Natural killer cell (primary cell): Measurements from ENCODE around the gene LINC00632. TPM values are rescaled to one million over a fixed set of nuclear protein-coding genes. Genes with fewer than 3 reads are reported as not detected.

Experiments
- ATAC-seq, 3 donors: fragments of 150-1000 bp in 2 of 3; fragments of 200-7000 bp in 1 of 3; cut with Tn5 transposase; 1 replicate in 1 of 3; 2 replicates in 2 of 3; pipeline ENCODE4 v1.10.0; 2021; ENCODE audit warnings: mild to moderate bottlenecking in 2 of 3, moderate library complexity in 2 of 3
- DNase-seq, 2 donors: peaks; one replicate each; pipeline versions ENCODE4 v3.0.0 to v3.0.0-alpha.2; 2013 to 2021; ENCODE audit warnings: mixed read lengths in 1 of 2
- H3K27ac ChIP-seq: one replicate; pipeline ENCODE4 v1.5.1; 2013; ENCODE audit warnings: mild to moderate bottlenecking, low read length
- H3K27me3 ChIP-seq: one replicate; pipeline ENCODE4 v1.6.1; 2013; ENCODE audit warnings: low read length; ENCODE audit not compliant: control insufficient read depth, insufficient read depth
- H3K36me3 ChIP-seq: one replicate; pipeline ENCODE4 v1.6.1; 2013; ENCODE audit warnings: low read length; ENCODE audit not compliant: control insufficient read depth, insufficient read depth
- H3K4me1 ChIP-seq: one replicate; pipeline ENCODE4 v1.6.1; 2013; ENCODE audit warnings: low read length; ENCODE audit not compliant: control insufficient read depth, insufficient read depth
- H3K4me3 ChIP-seq: one replicate; pipeline ENCODE4 v1.5.1; 2013; ENCODE audit warnings: low read length
- H3K9me3 ChIP-seq: one replicate; pipeline ENCODE4 v1.6.1; 2013; ENCODE audit warnings: low read length; ENCODE audit not compliant: control insufficient read depth, insufficient read depth
- H3K27ac Mint-ChIP-seq, 2 donors: one replicate each; pipeline ENCODE4 v1.8.0; 2022; ENCODE audit warnings: mild to moderate bottlenecking in 2 of 2, mixed read lengths in 2 of 2, moderate library complexity in 1 of 2
- H3K27me3 Mint-ChIP-seq, 2 donors: one replicate each; pipeline ENCODE4 v1.8.0; 2022; ENCODE audit warnings: low read depth in 2 of 2, mixed read lengths in 2 of 2
- H3K36me3 Mint-ChIP-seq: one replicate; pipeline ENCODE4 v1.8.0; 2022; ENCODE audit warnings: mixed read lengths
- H3K4me1 Mint-ChIP-seq, 2 donors: one replicate each; pipeline ENCODE4 v1.8.0; 2022; ENCODE audit warnings: mixed read lengths in 2 of 2
- H3K4me3 Mint-ChIP-seq: one replicate; pipeline ENCODE4 v1.8.0; 2022; ENCODE audit warnings: mild to moderate bottlenecking, moderate library complexity, mixed read lengths
- H3K9me3 Mint-ChIP-seq, 2 donors: one replicate each; pipeline ENCODE4 v1.8.0; 2022; ENCODE audit warnings: mixed read lengths in 2 of 2
- WGBS: methylation state at CpG from one replicate; pipeline ENCODE4 v1.1.7; 2013; ENCODE audit warnings: missing lambda C conversion rate; ENCODE audit not compliant: insufficient coverage; 5-methylcytosine and 5-hydroxymethylcytosine counted together
- intact Hi-C: fragments of 100-400 bp; cut with micrococcal nuclease; formaldehyde crosslinking; loops from one replicate; pipeline ENCODE4 v1.14.2; 2022
- total RNA-seq, 4 donors: library from RNA; stranded (reverse); fragments of 120-200 nt in 1 of 4; gene quantifications; one replicate each; pipeline versions ENCODE4 v1.2.3 to v1.2.4, GENCODE V29; 2013 to 2022
- TF ChIP-seq, protein P1 (sequence below): fragments of 200-600 bp; IDR thresholded peaks from one replicate; pipeline ENCODE4 v1.8.0; 2022; ENCODE audit warnings: antibody characterized with exemption

The LINC00632 gene
- total RNA-seq: under 1 TPM; 0.12 to 0.43 (median 0.16) TPM
- total RNA-seq (2013): 0.09 TPM

DNA sequence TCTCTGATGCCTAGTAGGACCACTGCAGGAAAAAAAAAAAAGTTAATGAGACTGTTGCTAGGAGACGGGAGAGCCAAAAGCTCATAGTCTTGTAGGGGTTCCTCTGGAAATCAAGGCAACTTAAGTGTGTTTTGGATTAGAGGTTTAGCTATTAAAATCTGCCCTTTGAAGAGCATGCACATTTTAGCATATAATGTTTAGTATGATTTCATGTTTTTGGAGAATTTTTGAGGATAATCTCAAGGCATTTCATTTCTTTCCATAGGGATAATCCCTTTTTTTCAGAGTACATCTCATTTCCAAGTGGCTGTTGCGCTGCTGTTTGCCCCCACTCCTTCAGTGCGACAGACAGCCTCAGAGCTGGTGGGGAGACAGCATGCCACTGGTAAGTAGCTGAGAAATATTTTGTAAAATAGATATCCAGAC lies at the start of gene LINC00632:
TSS of gene LINC00632 (plus strand) at position 339 of the 426 bp plus-strand sequence.
- Mint-ChIP-seq H3K27ac (no peak within 1 kb of the TSS), H3K27me3 (peaks cover 6 to 20% of the 10 kb centered on the region in 2 donors), H3K36me3 (no peaks in the 10 kb centered on the region), H3K9me3 (no peaks in the 10 kb centered on the region), H3K4me3 (no peak within 1 kb of the TSS), H3K4me1 (no peaks in the 10 kb centered on the region)
- intact Hi-C loops: no loop called here
- H3K9me3 ChIP-seq: no peaks in the 10 kb centered on the region
- H3K4me3 ChIP-seq: no peak within 1 kb of the TSS
- H3K36me3 ChIP-seq: no peaks in the 10 kb centered on the region
- 92% methylated on average over 3 of the region's 3 CpGs for WGBS
- TF ChIP-seq, protein P1, sequence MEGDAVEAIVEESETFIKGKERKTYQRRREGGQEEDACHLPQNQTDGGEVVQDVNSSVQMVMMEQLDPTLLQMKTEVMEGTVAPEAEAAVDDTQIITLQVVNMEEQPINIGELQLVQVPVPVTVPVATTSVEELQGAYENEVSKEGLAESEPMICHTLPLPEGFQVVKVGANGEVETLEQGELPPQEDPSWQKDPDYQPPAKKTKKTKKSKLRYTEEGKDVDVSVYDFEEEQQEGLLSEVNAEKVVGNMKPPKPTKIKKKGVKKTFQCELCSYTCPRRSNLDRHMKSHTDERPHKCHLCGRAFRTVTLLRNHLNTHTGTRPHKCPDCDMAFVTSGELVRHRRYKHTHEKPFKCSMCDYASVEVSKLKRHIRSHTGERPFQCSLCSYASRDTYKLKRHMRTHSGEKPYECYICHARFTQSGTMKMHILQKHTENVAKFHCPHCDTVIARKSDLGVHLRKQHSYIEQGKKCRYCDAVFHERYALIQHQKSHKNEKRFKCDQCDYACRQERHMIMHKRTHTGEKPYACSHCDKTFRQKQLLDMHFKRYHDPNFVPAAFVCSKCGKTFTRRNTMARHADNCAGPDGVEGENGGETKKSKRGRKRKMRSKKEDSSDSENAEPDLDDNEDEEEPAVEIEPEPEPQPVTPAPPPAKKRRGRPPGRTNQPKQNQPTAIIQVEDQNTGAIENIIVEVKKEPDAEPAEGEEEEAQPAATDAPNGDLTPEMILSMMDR: no peak
- DNase-seq (no peak), ATAC-seq (no peak)
- H3K27me3 ChIP-seq: no peaks in the 10 kb centered on the region
- H3K4me1 ChIP-seq: no peaks in the 10 kb centered on the region
- no peak within 1 kb of the TSS for H3K27ac ChIP-seq

GRCh38 chrX:140661643-140662042 lies 47.9 kb upstream of the LINC00632 start:
- no peak overlapping the region for H3K27ac Mint-ChIP-seq
- Histone ChIP-seq H3K27ac (no peak overlapping the region), H3K4me3 (no peak overlapping the region), H3K9me3 (no peaks in the 10 kb centered on the region), H3K27me3 (no peaks in the 10 kb centered on the region), H3K4me1 (no peaks in the 10 kb centered on the region), H3K36me3 (no peaks in the 10 kb centered on the region)
- H3K4me3 Mint-ChIP-seq: no peak overlapping the region
- 40% methylated on average over 1 of the region's 4 CpGs for WGBS
- DNase-seq: no peak
- no peak for ATAC-seq
- TF ChIP-seq, protein P1: no peak
- no peaks in the 10 kb centered on the region for H3K9me3 Mint-ChIP-seq
- H3K36me3 Mint-ChIP-seq: no peaks in the 10 kb centered on the region
- H3K27me3 Mint-ChIP-seq: peaks cover 0 to 7% of the 10 kb centered on the region in 2 donors
- H3K4me1 Mint-ChIP-seq: no peaks in the 10 kb centered on the region
- intact Hi-C loops: no loop called here

DNA sequence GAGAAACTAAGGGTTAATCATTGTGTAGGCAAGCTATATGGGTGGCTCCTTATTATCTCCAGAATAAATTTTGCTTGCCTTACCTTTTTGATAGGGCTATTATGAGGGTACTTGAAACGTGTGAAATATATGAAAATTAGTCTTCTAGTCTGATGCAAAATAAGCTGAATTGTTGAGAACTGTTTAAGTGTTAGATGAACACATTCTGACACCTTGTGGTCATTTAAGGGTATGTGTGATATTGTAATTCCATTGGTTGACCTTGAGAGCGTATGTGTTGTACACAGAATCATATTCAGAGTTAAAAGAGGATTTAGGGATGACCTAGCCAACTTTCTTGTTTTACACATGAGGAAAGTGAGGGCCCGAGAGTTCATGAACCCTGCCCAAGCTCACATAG lies 44.6 kb upstream of the LINC00632 start:
- intact Hi-C loops: no loop called here
- DNase-seq (no peak), ATAC-seq (no peak)
- H3K4me1 ChIP-seq: no peaks in the 10 kb centered on the region
- H3K27ac ChIP-seq: no peak overlapping the region
- Mint-ChIP-seq H3K27me3 (no peaks in the 10 kb centered on the region), H3K36me3 (no peaks in the 10 kb centered on the region), H3K9me3 (no peaks in the 10 kb centered on the region), H3K4me1 (no peaks in the 10 kb centered on the region), H3K4me3 (no peak overlapping the region), H3K27ac (no peak overlapping the region)
- WGBS: 31% methylated on average over 2 of the region's 3 CpGs
- no peaks in the 10 kb centered on the region for H3K27me3 ChIP-seq
- no peaks in the 10 kb centered on the region for H3K36me3 ChIP-seq
- H3K9me3 ChIP-seq: no peaks in the 10 kb centered on the region
- H3K4me3 ChIP-seq: no peak overlapping the region
- TF ChIP-seq, protein P1: no peak
